HEK293 (cell line): Measurements from ENCODE around the gene STAMBPL1.
A peak's percentile ranks its signal among the peaks of the same experiment; 100 is the strongest.

ENCODE experiments used
- CTCF ChIA-PET: fragments of 350-600 bp; formaldehyde crosslinking; extraction: SDS; loops from one replicate; lab custom pipeline; 2021; ENCODE audit warnings: antibody characterized with exemption; lab: Yijun Ruan, JAX
- POLR2A ChIA-PET: fragments of 300-600 bp; formaldehyde crosslinking; extraction: SDS; loops from one replicate; lab custom pipeline; 2020; ENCODE audit warnings: antibody characterized with exemption, inconsistent platforms; lab: Yijun Ruan, JAX
- H3K27ac ChIP-seq: fragments of 200-500 bp; sonication (Bioruptor generic); 2 replicates; pipeline ENCODE4 v1.5.1; 2014; ENCODE audit warnings: low read depth, low read length, control low read depth, inconsistent platforms; ENCODE audit errors: extremely low read depth
- H3K36me3 ChIP-seq, 2 experiments: fragments of 200-500 bp in 1 of 2; sonication (Bioruptor generic) in 1 of 2; 1 replicate in 1 of 2; 2 replicates in 1 of 2; pipeline ENCODE4 v1.5.1; 2014 to 2017; ENCODE audit warnings: inconsistent platforms in 2 of 2, low read length in 2 of 2; ENCODE audit not compliant: control insufficient read depth in 2 of 2, insufficient read depth in 1 of 2
- H3K4me1 ChIP-seq: fragments of 200-500 bp; sonication (Bioruptor generic); 2 replicates; pipeline ENCODE4 v1.5.1; 2014; ENCODE audit warnings: mild to moderate bottlenecking, low read length, inconsistent platforms; ENCODE audit not compliant: control insufficient read depth, insufficient read depth
- H3K4me3 ChIP-seq: 2 replicates; pipeline ENCODE4 v1.5.1; 2011; ENCODE audit warnings: low read depth, mild to moderate bottlenecking, control low read depth, low read length, moderate library complexity
- H3K9me3 ChIP-seq: fragments of 200-500 bp; sonication (Bioruptor generic); 2 replicates; pipeline ENCODE4 v1.5.1; 2014; ENCODE audit warnings: low read depth, low read length, inconsistent platforms; ENCODE audit not compliant: control insufficient read depth, insufficient read depth
- ATF2 ChIP-seq: fragments of 450-650 bp; formaldehyde crosslinking; IDR thresholded peaks from 2 replicates; pipeline ENCODE4 v1.5.1; 2016; ENCODE audit warnings: missing biosample characterization, missing genetic modification characterization, low read depth
- HIC1 ChIP-seq: fragments of 450-650 bp; formaldehyde crosslinking; IDR thresholded peaks from 2 replicates; pipeline ENCODE4 v1.5.1; 2016; ENCODE audit warnings: missing biosample characterization, missing genetic modification characterization
- PRDM1 ChIP-seq: fragments of 450-650 bp; formaldehyde crosslinking; IDR thresholded peaks from 2 replicates; pipeline ENCODE4; 2016; ENCODE audit warnings: missing biosample characterization, missing genetic modification characterization
- SCRT2 ChIP-seq: fragments of 450-650 bp; formaldehyde crosslinking; IDR thresholded peaks from 2 replicates; pipeline ENCODE4 v1.5.1; 2016; ENCODE audit warnings: missing biosample characterization, missing genetic modification characterization
- TRIM28 ChIP-seq: IDR thresholded peaks from 2 replicates; pipeline ENCODE4 v1.6.1; 2011; ENCODE audit warnings: low read length, control low read depth, borderline replicate concordance
- YY2 ChIP-seq: fragments of 450-650 bp; formaldehyde crosslinking; IDR thresholded peaks from 2 replicates; pipeline ENCODE4 v1.5.1; 2016; ENCODE audit warnings: missing biosample characterization, missing genetic modification characterization
- ZBTB17 ChIP-seq: fragments of 450-650 bp; formaldehyde crosslinking; IDR thresholded peaks from 2 replicates; pipeline ENCODE4 v1.5.1; 2016; ENCODE audit warnings: missing biosample characterization, missing genetic modification characterization
- ZFP69B ChIP-seq: fragments of 450-650 bp; formaldehyde crosslinking; IDR thresholded peaks from 2 replicates; pipeline ENCODE4 v1.5.1; 2016; ENCODE audit warnings: missing biosample characterization, missing genetic modification characterization
- ZNF146 ChIP-seq: fragments of 450-650 bp; formaldehyde crosslinking; IDR thresholded peaks from 2 replicates; pipeline ENCODE4 v1.5.1; 2016; ENCODE audit warnings: missing biosample characterization, missing genetic modification characterization
- ZNF155 ChIP-seq: fragments of 450-650 bp; formaldehyde crosslinking; IDR thresholded peaks from 2 replicates; pipeline ENCODE4 v1.5.1; 2016; ENCODE audit warnings: missing biosample characterization, missing genetic modification characterization
- ZNF335 ChIP-seq: fragments of 450-650 bp; formaldehyde crosslinking; conservative IDR thresholded peaks from 2 replicates; pipeline ENCODE4 v1.5.1; 2016; ENCODE audit warnings: missing biosample characterization, missing genetic modification characterization
- ZNF398 ChIP-seq: fragments of 450-650 bp; formaldehyde crosslinking; IDR thresholded peaks from 2 replicates; pipeline ENCODE4 v1.5.1; 2017; ENCODE audit warnings: missing biosample characterization, missing genetic modification characterization
- ZNF629 ChIP-seq: fragments of 450-650 bp; formaldehyde crosslinking; IDR thresholded peaks from 2 replicates; pipeline ENCODE4 v1.5.1; 2017; ENCODE audit warnings: missing biosample characterization, missing genetic modification characterization
- ZNF654 ChIP-seq: fragments of 450-650 bp; formaldehyde crosslinking; IDR thresholded peaks from 2 replicates; pipeline ENCODE4 v1.5.1; 2016; ENCODE audit warnings: low read depth, missing biosample characterization, missing genetic modification characterization
- ZNF670 ChIP-seq: fragments of 450-650 bp; formaldehyde crosslinking; IDR thresholded peaks from 2 replicates; pipeline ENCODE4 v1.5.1; 2016; ENCODE audit warnings: missing biosample characterization, missing genetic modification characterization, low read depth
- ZXDB ChIP-seq: fragments of 450-650 bp; formaldehyde crosslinking; IDR thresholded peaks from 2 replicates; pipeline ENCODE4 v1.5.1; 2016; ENCODE audit warnings: missing biosample characterization, missing genetic modification characterization
- TF ChIP-seq, protein P1 (sequence below): fragments of 450-650 bp; formaldehyde crosslinking; IDR thresholded peaks from 2 replicates; pipeline ENCODE4 v1.5.1; 2016; ENCODE audit warnings: missing biosample characterization, missing genetic modification characterization, borderline replicate concordance
- TF ChIP-seq, protein P2 (sequence below): fragments of 450-650 bp; formaldehyde crosslinking; IDR thresholded peaks from 2 replicates; pipeline ENCODE4 v1.5.1; 2016; ENCODE audit warnings: missing biosample characterization, missing genetic modification characterization
- TF ChIP-seq, protein P3 (sequence below): fragments of 450-650 bp; formaldehyde crosslinking; IDR thresholded peaks from 2 replicates; pipeline ENCODE4 v1.5.1; 2016; ENCODE audit warnings: missing biosample characterization, missing genetic modification characterization

The STAMBPL1 gene

DNA sequence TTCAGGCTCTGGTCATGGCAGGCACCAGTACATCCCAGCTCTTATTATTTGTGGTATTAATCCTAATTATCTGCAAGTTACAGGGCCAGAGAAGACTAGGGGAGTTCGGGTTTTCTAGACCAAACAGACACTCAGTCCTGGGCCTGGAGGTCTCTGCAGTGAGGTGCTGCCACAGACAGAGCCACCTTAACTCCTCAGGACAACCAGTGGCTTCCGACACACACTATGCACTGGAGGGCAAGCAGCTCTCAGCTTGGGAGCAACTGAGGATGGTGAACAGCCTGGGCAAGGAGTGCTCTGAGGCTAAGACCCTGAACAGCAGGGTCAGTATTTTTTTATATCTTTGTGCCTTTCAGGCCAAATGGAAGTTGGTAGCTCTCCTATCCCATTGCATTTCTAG lies 53.5 kb downstream of the STAMBPL1 start:
- H3K4me3 ChIP-seq = no peak overlapping the region
- TF ChIP-seq ZFP69B (tag by site-specific recombination) (no peak), YY2 (tag by site-specific recombination) (no peak), ZNF670 (tag by site-specific recombination) (no peak), HIC1 (tag by site-specific recombination) (no peak), ZBTB17 (tag by site-specific recombination) (no peak), ATF2 (tag by site-specific recombination) (no peak), ZNF155 (no peak), ZXDB (tag by site-specific recombination) (no peak)
- TF ChIP-seq, protein P1, sequence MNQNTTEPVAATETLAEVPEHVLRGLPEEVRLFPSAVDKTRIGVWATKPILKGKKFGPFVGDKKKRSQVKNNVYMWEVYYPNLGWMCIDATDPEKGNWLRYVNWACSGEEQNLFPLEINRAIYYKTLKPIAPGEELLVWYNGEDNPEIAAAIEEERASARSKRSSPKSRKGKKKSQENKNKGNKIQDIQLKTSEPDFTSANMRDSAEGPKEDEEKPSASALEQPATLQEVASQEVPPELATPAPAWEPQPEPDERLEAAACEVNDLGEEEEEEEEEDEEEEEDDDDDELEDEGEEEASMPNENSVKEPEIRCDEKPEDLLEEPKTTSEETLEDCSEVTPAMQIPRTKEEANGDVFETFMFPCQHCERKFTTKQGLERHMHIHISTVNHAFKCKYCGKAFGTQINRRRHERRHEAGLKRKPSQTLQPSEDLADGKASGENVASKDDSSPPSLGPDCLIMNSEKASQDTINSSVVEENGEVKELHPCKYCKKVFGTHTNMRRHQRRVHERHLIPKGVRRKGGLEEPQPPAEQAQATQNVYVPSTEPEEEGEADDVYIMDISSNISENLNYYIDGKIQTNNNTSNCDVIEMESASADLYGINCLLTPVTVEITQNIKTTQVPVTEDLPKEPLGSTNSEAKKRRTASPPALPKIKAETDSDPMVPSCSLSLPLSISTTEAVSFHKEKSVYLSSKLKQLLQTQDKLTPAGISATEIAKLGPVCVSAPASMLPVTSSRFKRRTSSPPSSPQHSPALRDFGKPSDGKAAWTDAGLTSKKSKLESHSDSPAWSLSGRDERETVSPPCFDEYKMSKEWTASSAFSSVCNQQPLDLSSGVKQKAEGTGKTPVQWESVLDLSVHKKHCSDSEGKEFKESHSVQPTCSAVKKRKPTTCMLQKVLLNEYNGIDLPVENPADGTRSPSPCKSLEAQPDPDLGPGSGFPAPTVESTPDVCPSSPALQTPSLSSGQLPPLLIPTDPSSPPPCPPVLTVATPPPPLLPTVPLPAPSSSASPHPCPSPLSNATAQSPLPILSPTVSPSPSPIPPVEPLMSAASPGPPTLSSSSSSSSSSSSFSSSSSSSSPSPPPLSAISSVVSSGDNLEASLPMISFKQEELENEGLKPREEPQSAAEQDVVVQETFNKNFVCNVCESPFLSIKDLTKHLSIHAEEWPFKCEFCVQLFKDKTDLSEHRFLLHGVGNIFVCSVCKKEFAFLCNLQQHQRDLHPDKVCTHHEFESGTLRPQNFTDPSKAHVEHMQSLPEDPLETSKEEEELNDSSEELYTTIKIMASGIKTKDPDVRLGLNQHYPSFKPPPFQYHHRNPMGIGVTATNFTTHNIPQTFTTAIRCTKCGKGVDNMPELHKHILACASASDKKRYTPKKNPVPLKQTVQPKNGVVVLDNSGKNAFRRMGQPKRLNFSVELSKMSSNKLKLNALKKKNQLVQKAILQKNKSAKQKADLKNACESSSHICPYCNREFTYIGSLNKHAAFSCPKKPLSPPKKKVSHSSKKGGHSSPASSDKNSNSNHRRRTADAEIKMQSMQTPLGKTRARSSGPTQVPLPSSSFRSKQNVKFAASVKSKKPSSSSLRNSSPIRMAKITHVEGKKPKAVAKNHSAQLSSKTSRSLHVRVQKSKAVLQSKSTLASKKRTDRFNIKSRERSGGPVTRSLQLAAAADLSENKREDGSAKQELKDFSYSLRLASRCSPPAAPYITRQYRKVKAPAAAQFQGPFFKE (tag by site-specific recombination) = no peak
- TF ChIP-seq, protein P2, sequence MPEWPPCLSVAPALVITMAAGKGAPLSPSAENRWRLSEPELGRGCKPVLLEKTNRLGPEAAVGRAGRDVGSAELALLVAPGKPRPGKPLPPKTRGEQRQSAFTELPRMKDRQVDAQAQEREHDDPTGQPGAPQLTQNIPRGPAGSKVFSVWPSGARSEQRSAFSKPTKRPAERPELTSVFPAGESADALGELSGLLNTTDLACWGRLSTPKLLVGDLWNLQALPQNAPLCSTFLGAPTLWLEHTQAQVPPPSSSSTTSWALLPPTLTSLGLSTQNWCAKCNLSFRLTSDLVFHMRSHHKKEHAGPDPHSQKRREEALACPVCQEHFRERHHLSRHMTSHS (tag by site-specific recombination) = no peak
- H3K27ac ChIP-seq = no peak overlapping the region
- H3K9me3 ChIP-seq = no peaks in the 10 kb centered on the region
- ChIA-PET CTCF (interaction anchor here (0.6 to 11.9 kb wide), 53 partner anchors 8 to 485 kb away, joined by 3 to 456 read pairs (median 5); partner anchors contain the start of genes CH25H and FAS), POLR2A (interaction anchor here (1.1 to 1.8 kb wide), 3 partner anchors 54 to 97 kb away, joined by 7 to 11 read pairs (median 11); partner anchors contain the start of genes FAS and STAMBPL1)
- H3K4me1 ChIP-seq = peaks cover 5% of the 10 kb centered on the region; the same call in 1 of the 2 replicates
- H3K36me3 ChIP-seq = peaks cover 0 to 24% of the 10 kb centered on the region in 2 experiments; a peak in 1 of 3 replicates

DNA sequence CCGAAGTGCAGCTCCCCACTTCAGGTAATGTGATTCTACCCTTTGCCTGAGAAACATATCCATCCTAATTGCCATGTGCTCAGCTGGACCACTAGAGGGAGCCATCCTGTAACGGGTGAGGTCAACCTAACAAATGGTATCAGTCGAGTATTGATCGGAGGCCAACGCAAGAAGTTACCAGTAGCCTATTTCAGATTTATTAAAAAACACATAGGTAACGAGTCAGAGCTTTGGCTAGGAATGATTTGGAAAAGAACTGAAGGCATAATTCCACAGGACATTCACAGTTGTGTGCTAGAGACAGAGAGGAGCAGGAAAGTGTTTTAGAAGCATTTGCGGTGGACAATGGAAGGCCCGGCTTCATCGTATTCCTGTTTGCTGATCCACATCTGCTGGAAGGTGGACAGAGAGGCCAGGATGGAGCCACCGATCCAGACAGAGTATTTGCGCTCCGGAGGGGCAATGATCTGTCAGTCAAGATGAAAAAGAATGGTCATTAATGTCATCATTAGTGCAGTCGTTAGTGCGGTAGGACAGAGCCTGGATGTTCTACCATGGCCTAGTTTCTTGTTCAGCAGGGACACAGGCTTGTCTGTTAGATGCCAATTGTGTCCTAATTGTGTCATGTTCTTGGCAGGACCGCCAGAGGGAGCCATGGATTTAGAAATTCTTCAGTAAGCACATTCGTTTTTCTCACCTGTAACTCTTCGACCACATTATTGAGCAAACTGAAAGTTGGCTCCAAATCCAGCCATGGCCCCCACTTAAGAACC lies 55.0 kb downstream of the STAMBPL1 start:
- ChIA-PET CTCF (interaction anchor here (0.6 to 11.9 kb wide), 66 partner anchors 11 to 1353 kb away, joined by 3 to 456 read pairs (median 4); partner anchors contain the start of genes CH25H and FAS), POLR2A (no interaction called here)
- Histone ChIP-seq H3K4me1 (peaks cover 5% of the 10 kb centered on the region; the same call in 1 of the 2 replicates), H3K4me3 (no peak overlapping the region), H3K27ac (no peak overlapping the region), H3K36me3 (peaks cover 0 to 36% of the 10 kb centered on the region in 2 experiments; a peak in 1 of 3 replicates), H3K9me3 (no peaks in the 10 kb centered on the region)
- TF ChIP-seq ZNF398 = no peak
- peak; percentile 93 for TF ChIP-seq SCRT2
- TF ChIP-seq ZNF629 (tag by site-specific recombination) = no peak
- TF ChIP-seq ZNF335 = 0 out of 2 replicates have a peak, but pooled peaks have one; percentile 22
- peak; percentile 74; the same call in 1 of the 2 replicates for TF ChIP-seq PRDM1 (tag by site-specific recombination)
- TF ChIP-seq TRIM28 = peak; percentile 66; the same call in 1 of the 2 replicates
- TF ChIP-seq ZNF654 (tag by site-specific recombination) = peak; percentile 86
- TF ChIP-seq ZNF146 = no peak
- TF ChIP-seq, protein P3, sequence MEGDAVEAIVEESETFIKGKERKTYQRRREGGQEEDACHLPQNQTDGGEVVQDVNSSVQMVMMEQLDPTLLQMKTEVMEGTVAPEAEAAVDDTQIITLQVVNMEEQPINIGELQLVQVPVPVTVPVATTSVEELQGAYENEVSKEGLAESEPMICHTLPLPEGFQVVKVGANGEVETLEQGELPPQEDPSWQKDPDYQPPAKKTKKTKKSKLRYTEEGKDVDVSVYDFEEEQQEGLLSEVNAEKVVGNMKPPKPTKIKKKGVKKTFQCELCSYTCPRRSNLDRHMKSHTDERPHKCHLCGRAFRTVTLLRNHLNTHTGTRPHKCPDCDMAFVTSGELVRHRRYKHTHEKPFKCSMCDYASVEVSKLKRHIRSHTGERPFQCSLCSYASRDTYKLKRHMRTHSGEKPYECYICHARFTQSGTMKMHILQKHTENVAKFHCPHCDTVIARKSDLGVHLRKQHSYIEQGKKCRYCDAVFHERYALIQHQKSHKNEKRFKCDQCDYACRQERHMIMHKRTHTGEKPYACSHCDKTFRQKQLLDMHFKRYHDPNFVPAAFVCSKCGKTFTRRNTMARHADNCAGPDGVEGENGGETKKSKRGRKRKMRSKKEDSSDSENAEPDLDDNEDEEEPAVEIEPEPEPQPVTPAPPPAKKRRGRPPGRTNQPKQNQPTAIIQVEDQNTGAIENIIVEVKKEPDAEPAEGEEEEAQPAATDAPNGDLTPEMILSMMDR (tag by site-specific recombination) = peak; percentile 41
